Psoas muscle (tissue), 8 donors: ENCODE data around the gene HDAC2. TPM values are rescaled to one million over a fixed set of nuclear protein-coding genes. Genes with fewer than 3 reads are reported as not detected.
"Not testable (repeated sequence)": the region's sequence is repeated elsewhere in the genome, so short reads cannot be mapped to it uniquely, and the experiment has no call there.

Experiments used
- ATAC-seq, 4 donors: fragments of 200-7000 bp; cut with Tn5 transposase; one replicate each; pipeline ENCODE4 v1.9.1; 2020; ENCODE audit warnings: moderate library complexity in 3 of 4, mild to moderate bottlenecking in 2 of 4
- DNase-seq, 2 donors: peaks; one replicate each; pipeline ENCODE4 v3.0.0-alpha.2; 2020
- H3K27ac ChIP-seq: fragments of 200-600 bp; one replicate; pipeline ENCODE4 v1.8.0; 2022
- H3K27me3 ChIP-seq, 3 donors: fragments of 200-600 bp in 1 of 3; one replicate each; pipeline versions ENCODE4 v1.6.1 to v1.8.0; 2013 to 2022; ENCODE audit warnings: low read length in 2 of 3, mild to moderate bottlenecking in 2 of 3, moderate library complexity in 1 of 3; ENCODE audit not compliant: insufficient read depth in 3 of 3
- H3K36me3 ChIP-seq, 2 donors: fragments of 200-600 bp in 1 of 2; one replicate each; pipeline versions ENCODE4 v1.6.1 to v1.8.0; 2013 to 2022; ENCODE audit warnings: low read depth in 1 of 2, mild to moderate bottlenecking in 1 of 2, moderate library complexity in 1 of 2; ENCODE audit not compliant: insufficient read depth in 1 of 2
- H3K4me1 ChIP-seq: fragments of 200-600 bp; one replicate; pipeline ENCODE4 v1.8.0; 2022
- H3K4me3 ChIP-seq: fragments of 200-600 bp; one replicate; pipeline ENCODE4 v1.8.0; 2022; ENCODE audit warnings: mild to moderate bottlenecking
- H3K9me3 ChIP-seq: fragments of 200-600 bp; one replicate; pipeline ENCODE4 v1.8.0; 2022
- WGBS, 3 donors: extraction: QIAGEN DNeasy Blood & Tissue Kit; methylation state at CpG; one replicate each; pipeline versions ENCODE4 v1.1.6 to v1.1.7; 2013; 5-methylcytosine and 5-hydroxymethylcytosine counted together
- intact Hi-C, 2 donors: fragments of 100-400 bp; cut with DNase I; formaldehyde crosslinking; loops; one replicate each; pipeline versions ENCODE4 v1.11.0 to v1.14.2; 2022
- polyA plus RNA-seq, 3 donors: library from polyadenylated mRNA; stranded (reverse); fragments of 200-250 nt; gene quantifications; one replicate each; pipeline ENCODE4 v1.2.3, GENCODE V29; 2013
- total RNA-seq, 4 donors: library from RNA; stranded (reverse); fragmentation: NEBNext Ultra II Directional in 2 of 4; extraction: Animal tissue kit (Norgen Biotek cat#: 25700) in 2 of 4; gene quantifications; one replicate each; pipeline versions ENCODE4 v1.2.1 to v1.2.4, GENCODE V29; 2021 to 2023
- TF ChIP-seq, protein P1 (sequence below): fragments of 200-600 bp; IDR thresholded peaks from one replicate; pipeline ENCODE4 v1.8.0; 2022; ENCODE audit warnings: antibody characterized with exemption
- donor health status: healthy with polysubstance abuse.
- donor health status: DM: no; HTN: no; CAD: no; lungs with moderate emphysema.
- donor health status: Bipolar disorder and iron deficiency.
- donor health status: healthy.
- donor health status: DM: yes; HTN: yes; CAD: no.
- donor health status: DM: no; HTN: no; CAD: no.
- donor health status: DM: no; HTN: no; CAD: no.
- donor health status: DM: yes; HTN: yes; CAD: no.

Gene HDAC2
- total and polyA plus RNA-seq, 7 donors, result 39.6 to 74.1 (median 53.3) TPM

DNA sequence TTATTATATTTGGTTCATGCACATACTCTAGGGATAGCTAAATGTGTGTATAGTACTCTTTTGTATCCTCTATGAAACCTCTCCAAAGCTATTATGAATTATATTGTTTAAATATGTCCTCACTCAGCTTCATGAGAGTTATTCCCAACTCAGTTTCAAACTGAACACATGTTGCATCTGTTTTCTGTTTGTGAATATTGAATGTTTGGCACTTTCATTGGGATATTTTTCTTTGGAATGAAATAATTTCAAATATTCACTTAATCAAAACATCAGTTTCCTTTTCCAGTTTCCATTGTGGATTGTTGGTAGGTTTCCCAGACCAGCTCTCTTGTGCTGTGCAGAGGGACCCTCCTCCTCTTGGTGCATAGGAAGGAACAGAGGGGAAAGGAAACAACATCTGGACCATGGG, 46.6 kb downstream of the HDAC2 start:
- TF ChIP-seq, protein P1, sequence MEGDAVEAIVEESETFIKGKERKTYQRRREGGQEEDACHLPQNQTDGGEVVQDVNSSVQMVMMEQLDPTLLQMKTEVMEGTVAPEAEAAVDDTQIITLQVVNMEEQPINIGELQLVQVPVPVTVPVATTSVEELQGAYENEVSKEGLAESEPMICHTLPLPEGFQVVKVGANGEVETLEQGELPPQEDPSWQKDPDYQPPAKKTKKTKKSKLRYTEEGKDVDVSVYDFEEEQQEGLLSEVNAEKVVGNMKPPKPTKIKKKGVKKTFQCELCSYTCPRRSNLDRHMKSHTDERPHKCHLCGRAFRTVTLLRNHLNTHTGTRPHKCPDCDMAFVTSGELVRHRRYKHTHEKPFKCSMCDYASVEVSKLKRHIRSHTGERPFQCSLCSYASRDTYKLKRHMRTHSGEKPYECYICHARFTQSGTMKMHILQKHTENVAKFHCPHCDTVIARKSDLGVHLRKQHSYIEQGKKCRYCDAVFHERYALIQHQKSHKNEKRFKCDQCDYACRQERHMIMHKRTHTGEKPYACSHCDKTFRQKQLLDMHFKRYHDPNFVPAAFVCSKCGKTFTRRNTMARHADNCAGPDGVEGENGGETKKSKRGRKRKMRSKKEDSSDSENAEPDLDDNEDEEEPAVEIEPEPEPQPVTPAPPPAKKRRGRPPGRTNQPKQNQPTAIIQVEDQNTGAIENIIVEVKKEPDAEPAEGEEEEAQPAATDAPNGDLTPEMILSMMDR, result no peak
- H3K4me3 ChIP-seq, result no peak overlapping the region
- H3K36me3 ChIP-seq, result no peaks in the 10 kb centered on the region
- ATAC-seq, result no peak
- no peaks in the 10 kb centered on the region for H3K27me3 ChIP-seq
- intact Hi-C loops, result no loop called here
- no peak overlapping the region for H3K27ac ChIP-seq
- no peak for DNase-seq
- H3K9me3 ChIP-seq, result peaks cover 13% of the 10 kb centered on the region
- H3K4me1 ChIP-seq, result no peaks in the 10 kb centered on the region

DNA sequence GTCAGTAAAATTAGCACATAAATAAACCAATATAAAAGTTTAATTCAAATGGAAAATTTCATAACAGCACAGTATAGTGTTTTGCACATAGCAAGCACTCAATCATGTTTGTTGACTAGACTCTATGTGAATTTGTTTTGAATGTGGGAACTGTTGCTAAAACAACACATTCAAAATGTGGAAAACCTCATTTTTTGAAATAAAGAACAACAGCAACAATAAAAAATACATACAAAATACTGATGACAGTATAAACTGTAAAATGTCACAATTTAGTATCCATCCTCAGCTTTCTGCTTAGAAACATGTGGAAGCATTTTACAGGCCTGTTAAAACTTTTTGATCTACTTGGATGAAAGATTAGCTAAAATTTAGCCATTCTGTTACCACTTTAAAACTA, 47.4 kb downstream of the HDAC2 start:
- Histone ChIP-seq H3K36me3 (no peaks in the 10 kb centered on the region), H3K9me3 (peaks cover 6% of the 10 kb centered on the region), H3K27me3 (no peaks in the 10 kb centered on the region), H3K27ac (no peak overlapping the region), H3K4me1 (no peaks in the 10 kb centered on the region), H3K4me3 (no peak overlapping the region)
- TF ChIP-seq, protein P1, result no peak
- DNase-seq (no peak), ATAC-seq (no peak)
- intact Hi-C loops, result no loop called here

DNA sequence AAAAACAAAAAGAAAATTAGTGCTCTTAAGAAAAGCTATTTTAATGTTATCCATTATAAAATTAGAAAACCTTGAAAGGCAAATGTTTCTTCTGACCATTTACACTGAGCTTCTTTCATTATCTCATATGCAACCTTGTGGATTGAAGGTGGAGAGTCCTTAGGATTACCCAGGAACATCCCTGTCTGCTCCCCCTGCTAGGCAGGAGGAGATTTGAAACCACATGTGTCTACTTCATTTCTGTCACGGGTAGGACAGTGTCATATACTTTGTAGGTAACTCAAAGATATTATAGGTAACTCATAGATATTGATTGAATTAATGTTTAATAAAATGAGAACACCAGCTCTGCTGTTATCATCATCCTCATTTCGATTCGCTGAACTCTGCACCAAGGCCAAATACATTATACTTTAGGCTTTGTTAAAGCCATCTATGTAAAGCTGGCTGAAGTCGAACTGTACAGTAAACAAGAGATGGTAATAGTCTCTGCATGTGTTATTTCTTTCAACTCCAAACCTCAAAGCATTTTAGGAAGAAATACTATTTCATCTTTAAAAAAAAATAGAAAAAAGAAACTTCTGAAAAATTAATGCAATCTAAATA, 49.5 kb downstream of the HDAC2 start:
- intact Hi-C loops, result no loop called here
- no peak overlapping the region for H3K27ac ChIP-seq
- TF ChIP-seq, protein P1, result no peak
- DNase-seq (no peak), ATAC-seq (no peak)
- no peak overlapping the region for H3K4me3 ChIP-seq
- H3K27me3 ChIP-seq, result no peaks in the 10 kb centered on the region
- no peaks in the 10 kb centered on the region for H3K9me3 ChIP-seq
- no peaks in the 10 kb centered on the region for H3K4me1 ChIP-seq
- WGBS, 3 donors, result 79 to 80% (median 79%) methylated on average over 4 of the region's 4 CpGs
- no peaks in the 10 kb centered on the region for H3K36me3 ChIP-seq

DNA sequence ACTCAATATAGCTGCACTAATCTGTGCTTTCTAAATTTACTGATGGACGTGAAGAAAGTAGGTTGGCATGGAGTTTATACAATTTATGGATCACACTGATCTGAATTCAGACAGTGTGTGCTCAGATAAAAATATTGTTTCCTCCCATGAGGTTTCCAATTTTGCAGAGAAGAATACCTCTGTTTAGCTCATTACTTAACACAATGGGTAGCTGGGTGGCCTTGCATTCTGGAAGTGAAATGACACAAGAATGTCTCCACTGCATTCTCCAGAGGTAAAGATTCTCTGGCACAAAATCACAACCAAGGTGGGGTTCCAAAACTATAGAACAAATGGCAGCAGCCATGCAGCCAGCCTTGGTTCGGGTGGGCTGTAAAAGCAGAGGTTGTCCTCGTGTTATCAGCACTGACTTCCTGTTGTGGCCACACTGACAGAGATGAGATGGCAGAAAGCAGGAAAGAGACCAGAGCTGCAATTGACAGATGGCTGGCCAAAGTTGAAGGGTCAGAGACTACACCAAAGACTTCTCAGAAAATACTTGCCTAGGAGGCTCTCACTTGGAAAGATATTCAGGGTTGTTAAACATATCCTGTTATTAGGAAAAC, 50.2 kb downstream of the HDAC2 start:
- Histone ChIP-seq H3K9me3 (no peaks in the 10 kb centered on the region), H3K36me3 (no peaks in the 10 kb centered on the region), H3K4me1 (no peaks in the 10 kb centered on the region), H3K27me3 (no peaks in the 10 kb centered on the region), H3K4me3 (no peak overlapping the region), H3K27ac (no peak overlapping the region)
- DNase-seq (no peak), ATAC-seq (no peak)
- WGBS, 3 donors, result 48 to 55% (median 51%) methylated on average over 3 of the region's 3 CpGs
- intact Hi-C loops, result no loop called here
- TF ChIP-seq, protein P1, result no peak

DNA sequence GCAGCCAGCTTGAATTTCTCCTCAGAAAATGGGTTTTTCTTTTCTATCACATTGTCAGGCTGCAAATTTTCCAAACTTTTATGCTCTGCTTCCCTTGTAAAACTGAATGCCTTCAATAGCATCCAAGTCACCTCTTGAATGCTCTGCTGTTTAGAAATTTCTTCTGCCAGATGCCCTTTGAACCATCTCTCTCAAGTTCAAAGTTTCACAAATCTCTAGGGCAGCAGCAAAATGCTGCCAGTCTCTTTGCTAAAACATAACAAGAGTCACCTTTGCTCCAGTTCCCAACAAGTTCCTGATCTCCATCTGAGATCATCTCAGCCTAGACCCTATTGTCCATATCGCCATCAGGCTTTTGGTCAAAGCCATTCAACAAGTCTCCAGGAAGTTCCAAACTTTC, 60.7 kb downstream of the HDAC2 start:
- intact Hi-C loops, result not testable (repeated sequence)

More for the DNA sequence above, 60.7 kb downstream of the HDAC2 start:
- H3K4me1 ChIP-seq, ATAC-seq, H3K27me3 ChIP-seq, H3K4me3 ChIP-seq, H3K9me3 ChIP-seq, H3K36me3 ChIP-seq, H3K27ac ChIP-seq, DNase-seq: not testable (repeated sequence)
- WGBS, 3 donors, result 68 to 91% (median 72%) methylated on average over 1 of the region's 1 CpG
